MM.1S (cell line): ENCODE measurements around the gene ACRBP.

Source experiments
- CTCF ChIP-seq: fragments of 300-600 bp; sonication (generic); IDR thresholded peaks from 2 replicates; pipeline ENCODE4 v1.5.1; 2016; ENCODE audit warnings: antibody characterized with exemption, low read length, mixed read lengths
- EZH2 ChIP-seq: fragments of 300-600 bp; sonication (generic); optimal IDR thresholded peaks from 2 replicates; pipeline ENCODE3; 2017; ENCODE audit warnings: low read depth, mild to moderate bottlenecking, antibody characterized with exemption, low read length, mixed read lengths
- EZH2phosphoT487 ChIP-seq: fragments of 300-600 bp; sonication (generic); IDR thresholded peaks from 2 replicates; pipeline ENCODE4 v1.6.1; 2018; ENCODE audit warnings: antibody characterized with exemption, low read length

GRCh38 chr12:6626654-6627283 is 20.5 kb downstream of the ACRBP start:
- no peak for TF ChIP-seq EZH2
- TF ChIP-seq CTCF, result no peak
- TF ChIP-seq EZH2phosphoT487, result no peak
